Small intestine (tissue), 7 donors: ENCODE measurements around the gene CPD. TPM values are rescaled to one million over a fixed set of nuclear protein-coding genes. Genes with fewer than 3 reads are reported as not detected.

ENCODE experiments used
- DNase-seq, 2 donors: peaks; one replicate each; pipeline versions ENCODE4 v3.0.0 to v3.0.0-alpha.2; 2013
- FAIRE-seq: peaks from 2 replicates; lab custom pipeline; 2012; peaks lifted over from hg19 to GRCh38; lab: Jason Lieb, UNC
- H3K27ac ChIP-seq, 3 donors: one replicate each; pipeline ENCODE4 v1.5.1; 2013; ENCODE audit warnings: low read length in 2 of 3, mild to moderate bottlenecking in 2 of 3, control low read depth in 1 of 3, inconsistent platforms in 1 of 3, low read depth in 1 of 3, moderate library complexity in 1 of 3
- H3K27me3 ChIP-seq, 3 donors: one replicate each; pipeline ENCODE4 v1.6.1; 2013; ENCODE audit warnings: low read length in 3 of 3, inconsistent platforms in 1 of 3; ENCODE audit not compliant: control insufficient read depth in 3 of 3, insufficient read depth in 3 of 3
- H3K36me3 ChIP-seq, 3 donors: one replicate each; pipeline ENCODE4 v1.6.1; 2013; ENCODE audit warnings: low read length in 3 of 3, inconsistent platforms in 1 of 3, low read depth in 1 of 3, mild to moderate bottlenecking in 1 of 3, moderate library complexity in 1 of 3; ENCODE audit not compliant: control insufficient read depth in 3 of 3, insufficient read depth in 2 of 3
- H3K4me1 ChIP-seq, 3 donors: one replicate each; pipeline ENCODE4 v1.6.1; 2013; ENCODE audit warnings: low read length in 2 of 3, inconsistent platforms in 1 of 3, low read depth in 1 of 3, mild to moderate bottlenecking in 1 of 3, moderate library complexity in 1 of 3; ENCODE audit not compliant: control insufficient read depth in 3 of 3, insufficient read depth in 2 of 3
- H3K4me3 ChIP-seq, 3 donors: one replicate each; pipeline ENCODE4 v1.5.1; 2013; ENCODE audit warnings: low read length in 3 of 3, control low read depth in 1 of 3, inconsistent platforms in 1 of 3, low read depth in 1 of 3, mild to moderate bottlenecking in 1 of 3, moderate library complexity in 1 of 3
- H3K9me3 ChIP-seq, 2 donors: one replicate each; pipeline ENCODE4 v1.6.1; 2013; ENCODE audit warnings: low read depth in 1 of 2, low read length in 1 of 2; ENCODE audit not compliant: control insufficient read depth in 2 of 2, insufficient read depth in 1 of 2
- WGBS, 3 donors: extraction: QIAGEN DNeasy Blood & Tissue Kit; methylation state at CpG; one replicate each; pipeline ENCODE4 v1.1.7; 2013; 5-methylcytosine and 5-hydroxymethylcytosine counted together
- polyA plus RNA-seq, 4 donors: library from polyadenylated mRNA; stranded (reverse) in 3 of 4; unstranded in 1 of 4; fragments of 200-250 nt in 3 of 4; fragments of 120-200 nt in 1 of 4; gene quantifications; one replicate each; pipeline versions ENCODE4 v1.2.1 to v1.2.3, GENCODE V29; 2013
- donor health status: healthy with polysubstance abuse.
- donor health status: control.
- donor health status: control.
- donor health status: Bipolar disorder and iron deficiency.
- donor health status: healthy.

CPD gene
- polyA plus RNA-seq, 4 donors = 6.2 to 64.1 (median 13.4) TPM

GRCh38 chr17:30482555-30482954 is 103.8 kb downstream of the CPD start:
- H3K4me1 ChIP-seq = peaks cover 0 to 7% (median 0%) of the 10 kb centered on the region in 3 donors
- no peak overlapping the region for H3K27ac ChIP-seq
- H3K36me3 ChIP-seq = peaks cover 4 to 26% (median 8%) of the 10 kb centered on the region in 3 donors
- no peaks in the 10 kb centered on the region for H3K9me3 ChIP-seq
- H3K27me3 ChIP-seq = no peaks in the 10 kb centered on the region
- no peak for DNase-seq
- H3K4me3 ChIP-seq = no peak overlapping the region
- no peak for FAIRE-seq

GRCh38 chr17:30483159-30483558 is 104.4 kb downstream of the CPD start:
- DNase-seq (no peak), FAIRE-seq (no peak)
- H3K36me3 ChIP-seq = peaks cover 4 to 32% (median 8%) of the 10 kb centered on the region in 3 donors

GRCh38 chr17:30493780-30494179 is 115.1 kb downstream of the CPD start:
- peaks cover 3 to 28% (median 14%) of the 10 kb centered on the region in 3 donors for H3K36me3 ChIP-seq
- WGBS, 3 donors = 55 to 67% (median 65%) methylated on average over 2 of the region's 2 CpGs
- no peak for FAIRE-seq

More at GRCh38 chr17:30483159-30483558, 104.4 kb downstream of the CPD start:
- Histone ChIP-seq H3K4me3 (no peak overlapping the region), H3K27me3 (no peaks in the 10 kb centered on the region), H3K4me1 (peaks cover 0 to 7% (median 0%) of the 10 kb centered on the region in 3 donors), H3K9me3 (no peaks in the 10 kb centered on the region), H3K27ac (no peak overlapping the region)
- WGBS, 3 donors = 93 to 100% (median 98%) methylated on average over 1 of the region's 1 CpG

GRCh38 chr17:30495586-30495985 is 116.9 kb downstream of the CPD start:
- DNase-seq (no peak), FAIRE-seq (no peak)
- H3K27ac ChIP-seq = no peak overlapping the region
- no peaks in the 10 kb centered on the region for H3K9me3 ChIP-seq
- peaks cover 3 to 25% (median 12%) of the 10 kb centered on the region in 3 donors for H3K36me3 ChIP-seq
- H3K4me1 ChIP-seq = no peaks in the 10 kb centered on the region
- no peak overlapping the region for H3K4me3 ChIP-seq
- H3K27me3 ChIP-seq = no peaks in the 10 kb centered on the region

More at GRCh38 chr17:30493780-30494179, 115.1 kb downstream of the CPD start:
- Histone ChIP-seq H3K9me3 (no peaks in the 10 kb centered on the region), H3K27ac (no peak overlapping the region), H3K4me1 (no peaks in the 10 kb centered on the region), H3K27me3 (no peaks in the 10 kb centered on the region), H3K4me3 (no peak overlapping the region)
- DNase-seq = no peak

- Histone ChIP-seq H3K4me1 (no peaks in the 10 kb centered on the region), H3K27me3 (no peaks in the 10 kb centered on the region), H3K4me3 (no peak overlapping the region), H3K9me3 (no peaks in the 10 kb centered on the region), H3K27ac (no peak overlapping the region), H3K36me3 (peaks cover 13 to 25% (median 17%) of the 10 kb centered on the region in 3 donors)
- no peak for DNase-seq
- 82 to 87% (median 87%) methylated on average over 4 of the region's 4 CpGs for WGBS, 3 donors
- no peak for FAIRE-seq
Measured at GRCh38 chr17:30503558-30503957, 124.8 kb downstream of the CPD start.

- Histone ChIP-seq H3K36me3 (peaks cover 13 to 28% (median 17%) of the 10 kb centered on the region in 3 donors), H3K4me1 (no peaks in the 10 kb centered on the region), H3K4me3 (no peak overlapping the region), H3K27me3 (no peaks in the 10 kb centered on the region), H3K27ac (no peak overlapping the region), H3K9me3 (no peaks in the 10 kb centered on the region)
- 85 to 90% (median 88%) methylated on average over 6 of the region's 6 CpGs for WGBS, 3 donors
- DNase-seq (no peak), FAIRE-seq (no peak)
Measured at GRCh38 chr17:30505868-30506417, 127.2 kb downstream of the CPD start.

GRCh38 chr17:30506481-30506880 is 127.8 kb downstream of the CPD start:
- Histone ChIP-seq H3K27ac (no peak overlapping the region), H3K4me1 (no peaks in the 10 kb centered on the region), H3K36me3 (peaks cover 9 to 27% (median 14%) of the 10 kb centered on the region in 3 donors), H3K9me3 (no peaks in the 10 kb centered on the region), H3K27me3 (no peaks in the 10 kb centered on the region), H3K4me3 (no peak overlapping the region)
- FAIRE-seq = no peak
- DNase-seq = no peak
- WGBS, 3 donors = 50 to 67% (median 64%) methylated on average over 1 of the region's 1 CpG

- Histone ChIP-seq H3K36me3 (peaks cover 2 to 28% (median 3%) of the 10 kb centered on the region in 3 donors), H3K4me1 (peaks cover 0 to 3% (median 2%) of the 10 kb centered on the region in 3 donors), H3K4me3 (no peak overlapping the region), H3K9me3 (no peaks in the 10 kb centered on the region), H3K27ac (no peak overlapping the region), H3K27me3 (no peaks in the 10 kb centered on the region)
- WGBS, 3 donors = 96 to 100% (median 98%) methylated on average over 1 of the region's 1 CpG
- DNase-seq (no peak), FAIRE-seq (no peak)
Measured at GRCh38 chr17:30513346-30513745, 134.6 kb downstream of the CPD start.
